H1 (cell line): Measurements from ENCODE around the gene LYPD3. TPM values are rescaled to one million over a fixed set of nuclear protein-coding genes. Genes with fewer than 3 reads are reported as not detected.

Source experiments
- CTCF ChIA-PET: fragments of 300-600 bp; sonication (Branson Sonifier 250); formaldehyde crosslinking; loops from one replicate; lab custom pipeline; 2021; ENCODE audit not compliant: partially characterized antibody; lab: Charles Lee
- POLR2A ChIA-PET: fragments of 300-600 bp; sonication (Branson Sonifier 250); formaldehyde crosslinking; loops from one replicate; lab custom pipeline; 2021; ENCODE audit warnings: inconsistent platforms; ENCODE audit not compliant: partially characterized antibody; lab: Charles Lee
- DNase-seq, 2 experiments: peaks; one replicate each; pipeline versions ENCODE4 v3.0.0 to v3.0.0-alpha.2; 2010 to 2022; ENCODE audit warnings: low spot score in 2 of 2, low read depth in 1 of 2, mixed read lengths in 1 of 2
- FAIRE-seq: peaks from 2 replicates; lab custom pipeline; 2011; peaks lifted over from hg19 to GRCh38; lab: Jason Lieb, UNC
- H2AFZ ChIP-seq: 2 replicates; pipeline ENCODE4 v1.8.1; 2012; ENCODE audit warnings: low read length, inconsistent platforms
- H2AK5ac ChIP-seq: 2 replicates; pipeline ENCODE4 v1.6.1; 2013; ENCODE audit warnings: low read depth, low read length
- H2BK120ac ChIP-seq: replicated peaks from 2 replicates; pipeline ENCODE3; 2013; ENCODE audit warnings: low read depth, low read length, inconsistent platforms
- H2BK12ac ChIP-seq: 2 replicates; pipeline ENCODE4 v1.6.1; 2013; ENCODE audit warnings: low read depth, low read length
- H2BK15ac ChIP-seq: 2 replicates; pipeline ENCODE4 v1.6.1; 2013; ENCODE audit warnings: low read length
- H2BK20ac ChIP-seq: 2 replicates; pipeline ENCODE4 v1.6.1; 2013; ENCODE audit warnings: low read length
- H2BK5ac ChIP-seq: 2 replicates; pipeline ENCODE4 v1.6.1; 2013; ENCODE audit warnings: low read depth, low read length
- H3K14ac ChIP-seq: 2 replicates; pipeline ENCODE4 v1.6.1; 2013; ENCODE audit warnings: inconsistent platforms; ENCODE audit not compliant: insufficient read length
- H3K18ac ChIP-seq: 2 replicates; pipeline ENCODE4 v1.6.1; 2013; ENCODE audit warnings: low read length; ENCODE audit errors: extremely low read depth
- H3K23ac ChIP-seq: 2 replicates; pipeline ENCODE4 v1.6.1; 2013; ENCODE audit warnings: inconsistent platforms; ENCODE audit not compliant: insufficient read length
- H3K23me2 ChIP-seq: 2 replicates; pipeline ENCODE4 v1.6.1; 2013; ENCODE audit warnings: low read depth, low read length
- H3K27ac ChIP-seq: 2 replicates; pipeline ENCODE4 v1.6.1; 2011; ENCODE audit warnings: low read depth, low read length, inconsistent platforms
- H3K27me3 ChIP-seq, 4 experiments: replicated peaks in 1 of 4; 1 replicate in 1 of 4; 2 replicates in 3 of 4; pipeline versions ENCODE4 v1.6.1 to v1.8.1; 2011 to 2013; ENCODE audit warnings: low read length in 3 of 4, mild to moderate bottlenecking in 3 of 4, inconsistent platforms in 2 of 4, mixed read lengths in 2 of 4, moderate library complexity in 1 of 4; ENCODE audit not compliant: control insufficient read depth in 3 of 4, insufficient read depth in 3 of 4; ENCODE audit errors: extremely low read depth in 1 of 4
- H3K36me3 ChIP-seq, 4 experiments: 2 replicates each; pipeline versions ENCODE4 v1.6.1 to v1.8.1; 2011 to 2013; ENCODE audit warnings: mild to moderate bottlenecking in 4 of 4, low read length in 3 of 4, moderate library complexity in 2 of 4, control low read depth in 1 of 4, inconsistent platforms in 1 of 4; ENCODE audit not compliant: insufficient read depth in 4 of 4, control insufficient read depth in 2 of 4
- H3K4ac ChIP-seq: replicated peaks from 2 replicates; pipeline ENCODE3; 2013; ENCODE audit warnings: low read length, low read depth, mixed read lengths, inconsistent platforms; ENCODE audit not compliant: insufficient read length
- H3K4me1 ChIP-seq, 4 experiments: replicated peaks in 1 of 4; 1 replicate in 1 of 4; 2 replicates in 3 of 4; pipeline versions ENCODE4 v1.6.1 to v1.8.1; 2011 to 2013; ENCODE audit warnings: low read length in 3 of 4, inconsistent platforms in 2 of 4, mixed read lengths in 1 of 4; ENCODE audit not compliant: insufficient read depth in 4 of 4, control insufficient read depth in 3 of 4
- H3K4me2 ChIP-seq, 2 experiments: 2 replicates each; pipeline versions ENCODE4 v1.6.1 to v1.8.1; 2011 to 2013; ENCODE audit warnings: low read depth in 2 of 2, low read length in 2 of 2, control low read depth in 1 of 2, inconsistent platforms in 1 of 2, mild to moderate bottlenecking in 1 of 2; ENCODE audit not compliant: insufficient read depth in 1 of 2
- H3K4me3 ChIP-seq, 4 experiments: fragments of 200-600, 300-600 bp in 1 of 4; sonication (generic), shearing (Covaris generic), sonication (Bioruptor Twin) in 1 of 4; 2 replicates each; pipeline versions ENCODE4 v1.5.1 to v1.8.1; 2011 to 2016; ENCODE audit warnings: low read length in 4 of 4, low read depth in 3 of 4, control low read depth in 2 of 4, inconsistent platforms in 2 of 4, mild to moderate bottlenecking in 2 of 4, mixed read lengths in 1 of 4, moderate library complexity in 1 of 4; ENCODE audit not compliant: insufficient read depth in 2 of 4; ENCODE audit errors: extremely low read depth in 1 of 4
- H3K56ac ChIP-seq: replicated peaks from 2 replicates; pipeline ENCODE3; 2013; ENCODE audit warnings: low read depth, mild to moderate bottlenecking, mixed read lengths, low read length, inconsistent platforms; ENCODE audit not compliant: insufficient read length
- H3K79me1 ChIP-seq: 2 replicates; pipeline ENCODE4 v1.6.1; 2013; ENCODE audit warnings: low read depth, low read length, control low read depth
- H3K79me2 ChIP-seq, 2 experiments: 2 replicates each; pipeline versions ENCODE4 v1.6.1 to v1.8.1; 2012 to 2013; ENCODE audit warnings: low read length in 2 of 2, mild to moderate bottlenecking in 2 of 2, inconsistent platforms in 1 of 2; ENCODE audit not compliant: insufficient read depth in 2 of 2, control insufficient read depth in 1 of 2
- H3K9ac ChIP-seq, 4 experiments: replicated peaks in 1 of 4; 1 replicate in 1 of 4; 2 replicates in 3 of 4; pipeline versions ENCODE4 v1.6.1 to v1.8.1; 2011 to 2013; ENCODE audit warnings: low read depth in 3 of 4, low read length in 3 of 4, control low read depth in 2 of 4, mild to moderate bottlenecking in 2 of 4, moderate library complexity in 2 of 4, inconsistent platforms in 1 of 4; ENCODE audit errors: extremely low read depth in 1 of 4
- H3K9me3 ChIP-seq, 2 experiments: 2 replicates each; pipeline versions ENCODE4 v1.6.1 to v1.8.1; 2012 to 2013; ENCODE audit warnings: mild to moderate bottlenecking in 2 of 2, moderate library complexity in 2 of 2, control low read depth in 1 of 2, inconsistent platforms in 1 of 2, low read depth in 1 of 2, low read length in 1 of 2, mixed read lengths in 1 of 2; ENCODE audit not compliant: insufficient read depth in 2 of 2
- H4K20me1 ChIP-seq, 2 experiments: replicated peaks in 1 of 2; 2 replicates each; pipeline versions ENCODE3 to v1.8.1; 2011 to 2013; ENCODE audit warnings: inconsistent platforms in 2 of 2, low read length in 2 of 2, mild to moderate bottlenecking in 1 of 2; ENCODE audit not compliant: insufficient read depth in 2 of 2, control insufficient read depth in 1 of 2
- H4K5ac ChIP-seq: 2 replicates; pipeline ENCODE4 v1.6.1; 2013; ENCODE audit warnings: low read length, low read depth, mixed read lengths, inconsistent platforms; ENCODE audit not compliant: insufficient read length
- H4K8ac ChIP-seq: 2 replicates; pipeline ENCODE4 v1.8.0; 2013; ENCODE audit warnings: mild to moderate bottlenecking, moderate library complexity, low read length, inconsistent platforms; ENCODE audit not compliant: insufficient read depth; ENCODE audit errors: extremely low read depth
- H4K91ac ChIP-seq: replicated peaks from 2 replicates; pipeline ENCODE3; 2013; ENCODE audit warnings: low read length, mixed read lengths, inconsistent platforms; ENCODE audit not compliant: insufficient read length
- EP300 ChIP-seq, 2 experiments: IDR thresholded peaks; 1 replicate in 1 of 2; 2 replicates in 1 of 2; pipeline ENCODE4 v1.6.1; 2011 to 2012; ENCODE audit warnings: low read depth in 2 of 2, low read length in 2 of 2, mild to moderate bottlenecking in 2 of 2, borderline replicate concordance in 1 of 2, inconsistent platforms in 1 of 2, moderate library complexity in 1 of 2
- SIRT6 ChIP-seq: IDR thresholded peaks from one replicate; pipeline ENCODE4 v1.7.1; 2012; ENCODE audit warnings: low read length, inconsistent platforms
- WGBS, 2 experiments: shearing (Covaris generic) in 1 of 2; methylation state at CpG; one replicate each; pipeline versions ENCODE4 v1.1.6 to v1.1.7; 2013 to 2015; ENCODE audit warnings: low lambda C conversion rate in 2 of 2, mixed read lengths in 2 of 2, inconsistent platforms in 1 of 2, low coverage in 1 of 2, missing lambda C conversion rate in 1 of 2; ENCODE audit not compliant: insufficient replicate concordance in 2 of 2, insufficient coverage in 1 of 2, insufficient read length in 1 of 2; ENCODE audit errors: extremely low coverage in 1 of 2, missing lambda C conversion rate in 1 of 2; 5-methylcytosine and 5-hydroxymethylcytosine counted together
- polyA plus RNA-seq, 7 experiments: library from polyadenylated mRNA; depleted of rRNA in 3 of 7; stranded (reverse) in 5 of 7; unstranded in 2 of 7; fragments of >200 nt in 5 of 7; fragments of 200-250 nt in 2 of 7; gene quantifications; 1 replicate in 5 of 7; 2 replicates in 1 of 7; 4 replicates in 1 of 7; pipeline versions ENCODE4 v1.2.1 to v1.2.3, GENCODE V29; 2011 to 2013; ENCODE audit warnings: missing spikeins in 2 of 7, mixed read lengths in 2 of 7
- total RNA-seq: library from RNA; stranded (reverse); fragmentation: NEBNext Ultra II Directional; extraction: Animal tissue kit (Norgen Biotek cat#: 25700); gene quantifications from 2 replicates; pipeline ENCODE4 v1.2.1, GENCODE V29; 2021

LYPD3 gene
- total and polyA plus RNA-seq, 2 of the 8 experiments (the other 6 are each of a cell fraction or from before 2014, with no cell fraction given): 4.1 to 16.4 TPM

DNA sequence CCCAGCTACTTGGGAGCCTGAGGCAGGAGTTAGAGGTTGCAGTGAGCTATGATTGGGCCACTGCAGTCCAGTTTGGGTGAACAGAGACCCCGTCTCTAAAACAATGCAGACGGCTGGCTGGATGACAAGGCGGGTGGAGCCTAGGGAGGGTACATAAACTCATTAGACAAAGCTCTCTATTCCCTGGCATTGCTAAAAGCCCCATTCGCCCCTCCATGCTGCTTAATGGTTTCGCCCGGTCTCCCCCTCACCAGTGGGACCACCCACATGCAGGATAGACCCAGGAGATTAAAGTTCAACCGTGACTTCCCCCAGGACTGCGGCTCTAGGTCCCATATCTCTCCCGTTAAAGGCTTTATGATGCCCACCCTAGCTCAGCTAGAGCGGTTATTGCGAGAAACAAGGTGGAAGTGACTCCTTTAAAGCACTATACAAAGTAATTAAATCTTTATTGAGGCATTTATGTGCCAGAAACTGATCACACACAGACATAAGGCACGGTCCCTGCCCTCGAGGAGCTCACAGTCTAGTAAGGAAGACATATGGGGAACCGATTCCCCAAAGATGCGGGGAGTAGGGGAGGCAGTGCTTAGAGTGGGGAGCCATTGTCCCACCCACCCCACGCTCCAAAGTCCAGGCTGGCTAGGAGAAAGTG is 4.9 kb downstream of the LYPD3 start:
- no peak overlapping the region for H3K18ac ChIP-seq
- no peak overlapping the region for H2AK5ac ChIP-seq
- no peaks in the 10 kb centered on the region for H3K79me1 ChIP-seq
- H4K91ac ChIP-seq: no peak overlapping the region
- peak in 1 of 2 experiments; percentile 70; a peak in 2 of 3 replicates for TF ChIP-seq EP300 (IDR thresholded peaks at IDR 0.05; ENCODE audit: borderline replicate concordance in 1 of 2, low read depth in 2 of 2, low read length in 2 of 2)
- TF ChIP-seq SIRT6: no peak
- TF ChIP-seq, all 59 proteins: peak for 1
- H2AFZ ChIP-seq: no peak overlapping the region
- H3K9me3 ChIP-seq: no peaks in the 10 kb centered on the region
- POLR2A ChIA-PET: interaction anchor here (0.7 to 1.1 kb wide), 3 partner anchors 14 to 42 kb away, joined by 3 to 7 read pairs (median 3); no protein-coding TSS in a partner anchor
- FAIRE-seq: no peak
- no peak overlapping the region for H3K4ac ChIP-seq
- H3K56ac ChIP-seq: no peak overlapping the region
- no peak overlapping the region for H2BK20ac ChIP-seq
- peaks cover 0 to 19% (median 10%) of the 10 kb centered on the region in 4 experiments; a peak in 5 of 7 replicates for H3K27me3 ChIP-seq
- 88% methylated on average over 16 of the region's 16 CpGs; no CpG with 5 or more reads in 1 of the 2 experiments for WGBS, 2 experiments
- H2BK5ac ChIP-seq: no peak overlapping the region
- H2BK15ac ChIP-seq: no peak overlapping the region
- DNase-seq: no peak
- CTCF ChIA-PET: interaction anchor here (0.6 to 4.0 kb wide), 12 partner anchors 13 to 1139 kb away, joined by 3 to 24 read pairs (median 4); partner anchors contain the start of gene PHLDB3
- H2BK12ac ChIP-seq: no peak overlapping the region
- no peaks in the 10 kb centered on the region for H3K79me2 ChIP-seq
- no peak overlapping the region for H3K4me3 ChIP-seq
- H3K4me1 ChIP-seq: peaks cover 0 to 8% (median 3%) of the 10 kb centered on the region in 4 experiments; a peak in 4 of 7 replicates
- no peaks in the 10 kb centered on the region for H4K20me1 ChIP-seq
- no peaks in the 10 kb centered on the region for H3K36me3 ChIP-seq
- H3K9ac ChIP-seq: no peak overlapping the region
- no peak overlapping the region for H2BK120ac ChIP-seq
- H4K5ac ChIP-seq: no peak overlapping the region
- peaks cover 13% of the 10 kb centered on the region for H3K23me2 ChIP-seq
- no peak overlapping the region for H3K27ac ChIP-seq
- no peak overlapping the region for H3K14ac ChIP-seq
- H3K23ac ChIP-seq: no peak overlapping the region
- H3K4me2 ChIP-seq: no peak overlapping the region
- H4K8ac ChIP-seq: no peak overlapping the region
